Measurements from ENCODE around the gene KIF3A. TPM values are rescaled to one million over a fixed set of nuclear protein-coding genes. Genes with fewer than 3 reads are reported as not detected.

The KIF3A gene
- total RNA-seq, 1 donor = 13.0 TPM

DNA sequence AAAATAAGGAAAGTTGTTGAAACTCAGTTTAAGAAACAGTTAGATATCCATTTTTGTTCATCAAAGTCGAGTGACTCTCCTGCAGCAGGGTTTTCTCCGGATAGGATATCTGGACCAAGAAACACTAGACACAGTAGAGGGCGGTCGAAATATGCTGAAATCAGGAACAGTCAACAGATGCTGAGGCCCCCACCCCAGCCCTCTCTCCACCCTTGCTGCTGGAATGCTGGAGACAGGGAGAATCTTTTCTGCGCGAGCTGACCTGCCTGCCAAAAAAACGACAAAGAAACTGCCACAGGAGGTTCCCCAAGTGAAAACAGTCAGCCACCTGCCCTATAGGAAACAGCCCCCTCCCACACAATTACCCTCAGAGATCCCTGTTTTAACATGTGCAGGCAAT, 83.6 kb downstream of the KIF3A start:
- TF ChIP-seq, protein P1, sequence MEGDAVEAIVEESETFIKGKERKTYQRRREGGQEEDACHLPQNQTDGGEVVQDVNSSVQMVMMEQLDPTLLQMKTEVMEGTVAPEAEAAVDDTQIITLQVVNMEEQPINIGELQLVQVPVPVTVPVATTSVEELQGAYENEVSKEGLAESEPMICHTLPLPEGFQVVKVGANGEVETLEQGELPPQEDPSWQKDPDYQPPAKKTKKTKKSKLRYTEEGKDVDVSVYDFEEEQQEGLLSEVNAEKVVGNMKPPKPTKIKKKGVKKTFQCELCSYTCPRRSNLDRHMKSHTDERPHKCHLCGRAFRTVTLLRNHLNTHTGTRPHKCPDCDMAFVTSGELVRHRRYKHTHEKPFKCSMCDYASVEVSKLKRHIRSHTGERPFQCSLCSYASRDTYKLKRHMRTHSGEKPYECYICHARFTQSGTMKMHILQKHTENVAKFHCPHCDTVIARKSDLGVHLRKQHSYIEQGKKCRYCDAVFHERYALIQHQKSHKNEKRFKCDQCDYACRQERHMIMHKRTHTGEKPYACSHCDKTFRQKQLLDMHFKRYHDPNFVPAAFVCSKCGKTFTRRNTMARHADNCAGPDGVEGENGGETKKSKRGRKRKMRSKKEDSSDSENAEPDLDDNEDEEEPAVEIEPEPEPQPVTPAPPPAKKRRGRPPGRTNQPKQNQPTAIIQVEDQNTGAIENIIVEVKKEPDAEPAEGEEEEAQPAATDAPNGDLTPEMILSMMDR (IDR thresholded peaks at IDR 0.05; ENCODE audit: insufficient read depth, low read depth, low read length) = no peak
- no peak overlapping the region for H3K4me3 ChIP-seq (ENCODE audit: low read depth, low read length)
- DNase-seq (ENCODE audit: low read depth) = no peak

DNA sequence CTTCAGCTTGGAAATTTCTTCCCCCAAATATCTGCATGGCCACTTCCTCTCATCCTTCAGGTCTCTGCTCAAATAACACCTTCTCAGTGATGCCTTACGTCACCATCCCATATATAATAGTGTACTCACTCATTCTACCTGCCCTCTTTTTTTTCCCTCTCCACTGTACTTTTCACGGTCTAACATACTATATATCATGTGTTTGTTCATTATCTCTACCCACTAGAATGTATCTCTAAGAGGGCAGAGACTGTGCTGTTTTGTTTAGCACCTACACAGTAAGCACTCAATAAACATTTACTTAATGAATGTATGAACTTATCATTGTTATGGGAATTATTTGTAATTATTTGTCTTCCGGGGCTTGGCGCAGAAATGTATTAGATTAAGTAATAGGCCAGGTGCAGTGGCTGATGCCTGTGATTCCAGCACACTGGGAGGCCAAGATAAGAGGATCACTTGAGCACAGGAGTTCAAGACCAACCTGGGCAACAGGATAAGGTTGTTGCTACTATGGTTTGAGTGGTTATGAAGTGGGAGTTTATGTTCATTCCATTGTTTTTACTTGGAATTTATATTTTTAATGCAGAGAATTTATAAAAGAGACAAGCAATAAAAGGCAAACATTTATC, 85.4 kb downstream of the KIF3A start:
- no peak for DNase-seq (ENCODE audit: low read depth)
- no peak overlapping the region for H3K4me3 ChIP-seq (ENCODE audit: low read depth, low read length)
- TF ChIP-seq, protein P1 (IDR thresholded peaks at IDR 0.05; ENCODE audit: insufficient read depth, low read depth, low read length) = no peak

DNA sequence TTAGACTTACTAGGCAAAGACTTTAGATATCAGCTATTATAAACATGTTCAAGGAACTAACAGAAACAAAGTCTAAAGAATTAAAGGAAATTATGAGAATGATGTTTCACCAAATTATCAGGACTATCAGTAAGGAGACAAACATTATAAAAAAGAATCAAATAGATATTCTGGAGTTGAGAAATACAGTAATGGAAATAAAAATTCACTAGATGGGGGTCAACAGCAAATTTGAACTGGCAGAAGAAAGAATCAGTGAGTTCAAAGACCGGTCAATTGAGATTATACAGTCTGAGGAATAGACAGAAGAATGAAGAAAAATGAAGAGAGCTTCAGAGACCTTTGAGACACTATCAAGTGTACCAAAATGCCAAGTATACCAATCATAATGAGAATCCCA, 89.0 kb downstream of the KIF3A start:
- H3K4me3 ChIP-seq (ENCODE audit: low read depth, low read length) = no peak overlapping the region
- TF ChIP-seq, protein P1 (IDR thresholded peaks at IDR 0.05; ENCODE audit: insufficient read depth, low read depth, low read length) = no peak
- no peak for DNase-seq (ENCODE audit: low read depth)

DNA sequence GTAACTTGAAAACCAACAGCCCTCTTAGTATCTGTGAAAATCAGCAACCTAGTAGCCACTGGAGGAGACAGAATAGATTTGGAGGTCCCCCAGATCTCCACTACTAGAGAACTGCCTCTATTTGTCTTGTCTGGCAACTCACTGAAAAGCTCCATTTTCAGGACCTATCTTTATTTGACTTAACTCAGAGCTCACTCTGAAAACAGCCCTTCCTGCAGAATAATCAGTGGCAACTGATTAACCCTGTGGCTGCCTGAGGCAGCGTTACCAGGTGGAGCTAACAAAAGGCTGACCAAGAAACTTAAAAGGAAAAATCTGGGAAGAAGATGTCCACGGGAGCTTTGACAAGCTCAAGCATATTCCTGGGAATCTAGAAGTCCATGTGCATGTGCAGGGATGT, 89.9 kb downstream of the KIF3A start:
- TF ChIP-seq, protein P1 (IDR thresholded peaks at IDR 0.05; ENCODE audit: insufficient read depth, low read depth, low read length) = no peak

DNA sequence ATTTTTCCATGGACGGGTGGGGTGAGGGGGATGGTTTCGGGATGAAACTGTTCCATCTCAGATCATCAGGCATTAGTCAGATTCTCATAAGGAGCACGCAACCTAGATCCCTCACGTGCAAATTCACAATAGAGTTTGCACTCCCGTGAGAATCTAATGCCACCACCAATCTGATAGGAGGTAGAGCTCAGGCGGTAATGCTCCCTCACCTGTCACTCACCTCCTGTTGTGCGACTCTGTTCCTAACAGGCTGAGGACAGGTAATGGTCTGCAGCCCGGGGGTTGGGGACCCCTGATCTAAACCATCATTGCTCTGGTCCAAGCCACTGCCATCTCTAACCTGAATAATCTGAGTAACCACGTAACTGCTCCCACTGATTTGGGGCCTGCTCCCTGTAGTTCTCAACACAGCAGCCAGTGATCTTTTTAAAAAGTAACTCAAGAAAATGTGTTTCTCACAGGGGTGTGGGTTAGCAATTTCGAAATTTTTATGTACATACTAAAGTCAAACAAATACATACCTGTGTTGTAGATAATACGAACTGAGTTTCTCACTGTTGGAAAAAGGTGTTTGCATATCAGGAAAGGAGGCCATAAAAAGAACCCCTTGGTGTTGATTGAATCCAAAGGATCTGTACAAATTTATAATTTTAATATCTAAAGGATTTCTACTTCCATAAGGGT, 90.6 kb downstream of the KIF3A start:
- TF ChIP-seq, protein P1 (IDR thresholded peaks at IDR 0.05; ENCODE audit: insufficient read depth, low read depth, low read length) = no peak
- DNase-seq (ENCODE audit: low read depth) = no peak

More for the DNA sequence above, 89.9 kb downstream of the KIF3A start:
- H3K4me3 ChIP-seq (ENCODE audit: low read depth, low read length) = no peak overlapping the region
- no peak for DNase-seq (ENCODE audit: low read depth)

DNA sequence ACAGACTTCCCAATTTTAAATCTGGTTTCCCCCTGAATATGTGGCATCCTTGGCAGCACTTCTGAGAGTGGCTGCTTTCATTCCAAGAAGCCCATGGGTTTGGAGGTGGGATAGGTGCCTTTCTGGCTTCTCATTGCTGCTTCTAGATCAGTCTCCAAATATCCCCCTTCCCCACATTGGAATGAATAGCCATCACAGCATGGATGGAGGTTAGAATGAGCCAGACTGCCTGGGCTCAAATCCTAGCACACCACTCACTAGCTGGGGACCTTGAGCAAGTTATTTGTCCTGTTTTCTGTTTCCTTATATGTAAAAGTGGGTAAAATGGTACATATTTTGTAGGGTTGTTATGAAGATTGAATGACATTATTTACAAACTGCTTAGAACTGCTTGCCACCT, 93.2 kb downstream of the KIF3A start:
- DNase-seq (ENCODE audit: low read depth) = no peak
- TF ChIP-seq, protein P1 (IDR thresholded peaks at IDR 0.05; ENCODE audit: insufficient read depth, low read depth, low read length) = no peak
- H3K4me3 ChIP-seq (ENCODE audit: low read depth, low read length) = no peak overlapping the region

More for the DNA sequence above, 90.6 kb downstream of the KIF3A start:
- H3K4me3 ChIP-seq (ENCODE audit: low read depth, low read length) = no peak overlapping the region

Other genes with a start within 250 kb of the KIF3A start
- gene IRF1, start 246.8 kb downstream of the KIF3A start, total RNA-seq = 27.1 and 56.6 TPM in 2 replicates
- not detected in 2 replicates for gene IL5, start 194.0 kb downstream of the KIF3A start, total RNA-seq
- 33.8 and 46.6 TPM in 2 replicates for gene RAD50, start 180.6 kb downstream of the KIF3A start, total RNA-seq
- not detected in 2 replicates for gene IL13, start 79.4 kb downstream of the KIF3A start, total RNA-seq
- gene IL4, start 63.6 kb downstream of the KIF3A start, total RNA-seq = not detected in 2 replicates
- under 0.01 TPM in 1 of 2 replicates, not detected in the other for gene CCNI2, start 9.9 kb upstream of the KIF3A start, total RNA-seq
- 43.5 and 51.4 TPM in 2 replicates for gene SEPTIN8, start 39.7 kb upstream of the KIF3A start, total RNA-seq
- under 0.01 TPM in 2 replicates for gene SOWAHA, start 75.8 kb upstream of the KIF3A start, total RNA-seq
- gene SHROOM1, start 93.1 kb upstream of the KIF3A start, total RNA-seq = 6.1 and 6.5 TPM in 2 replicates
- gene GDF9, start 128.9 kb upstream of the KIF3A start, total RNA-seq = not detected in 2 replicates
- 134 and 179 TPM in 2 replicates for gene UQCRQ, start 129.1 kb upstream of the KIF3A start, total RNA-seq
- under 0.01 and 0.32 TPM in 2 replicates for gene LEAP2, start 136.1 kb upstream of the KIF3A start, total RNA-seq
- 74.1 and 95.0 TPM in 2 replicates for gene AFF4, start 226.1 kb upstream of the KIF3A start, total RNA-seq